IMR-90 (cell line): ENCODE data around the gene ACER1. TPM values are rescaled to one million over a fixed set of nuclear protein-coding genes. Genes with fewer than 3 reads are reported as not detected.

Experiments
- ATAC-seq: fragments of 200-7000 bp; cut with Tn5 transposase; 2 replicates; pipeline ENCODE4 v1.9.1; 2020; ENCODE audit warnings: low read depth, mild to moderate bottlenecking, moderate library complexity
- BruUV-seq: library from RNA; stranded (reverse); fragments of 400-500 nt; replicated peaks from 2 replicates; lab custom pipeline; 2021; lab: Mats Ljungman, UMichigan
- CTCF ChIA-PET: fragments of 300-600 bp; formaldehyde crosslinking; extraction: SDS; loops from one replicate; lab custom pipeline; 2021; ENCODE audit warnings: antibody characterized with exemption; lab: Yijun Ruan, JAX
- POLR2A ChIA-PET: fragments of 300-600 bp; sonication (Branson Sonifier 250); formaldehyde crosslinking; loops from one replicate; lab custom pipeline; 2022; ENCODE audit warnings: antibody characterized with exemption; ENCODE audit not compliant: unreplicated experiment; lab: Charles Lee
- DNase-seq: peaks from one replicate; pipeline ENCODE4 v3.0.0; 2013
- H2AFZ ChIP-seq: replicated peaks from 2 replicates; pipeline ENCODE3; 2013; ENCODE audit warnings: low read length, mild to moderate bottlenecking; ENCODE audit not compliant: poor library complexity
- H2AK5ac ChIP-seq: 2 replicates; pipeline ENCODE4 v1.6.1; 2013; ENCODE audit warnings: low read depth, low read length, inconsistent platforms
- H2AK9ac ChIP-seq: replicated peaks from 2 replicates; pipeline ENCODE3; 2013; ENCODE audit warnings: mild to moderate bottlenecking, low read depth, low read length, moderate library complexity; ENCODE audit not compliant: poor library complexity
- H2BK120ac ChIP-seq: 2 replicates; pipeline ENCODE4 v1.6.1; 2013; ENCODE audit warnings: low read depth, low read length, inconsistent platforms
- H2BK15ac ChIP-seq: 3 replicates; pipeline ENCODE4 v1.6.1; 2013; ENCODE audit warnings: low read depth, low read length, inconsistent platforms
- H2BK20ac ChIP-seq: 2 replicates; pipeline ENCODE4 v1.6.1; 2013; ENCODE audit warnings: low read depth, mild to moderate bottlenecking, inconsistent platforms, low read length, moderate library complexity
- H2BK5ac ChIP-seq: 2 replicates; pipeline ENCODE4 v1.6.1; 2013; ENCODE audit warnings: mild to moderate bottlenecking, low read depth, low read length, inconsistent platforms; ENCODE audit not compliant: poor library complexity, severe bottlenecking
- H3K14ac ChIP-seq: replicated peaks from 2 replicates; pipeline ENCODE4 v1.6.1; 2013; ENCODE audit warnings: low read depth, low read length, inconsistent platforms
- H3K18ac ChIP-seq: 2 replicates; pipeline ENCODE4 v1.6.1; 2013; ENCODE audit warnings: low read depth, low read length, control low read depth
- H3K23ac ChIP-seq: 2 replicates; pipeline ENCODE4 v1.6.1; 2013; ENCODE audit warnings: low read depth, low read length, inconsistent platforms
- H3K27ac ChIP-seq: 2 replicates; pipeline ENCODE4 v1.5.1; 2013; ENCODE audit warnings: mild to moderate bottlenecking, control low read depth, low read length; ENCODE audit not compliant: insufficient read depth
- H3K27me3 ChIP-seq: 2 replicates; pipeline ENCODE4 v1.6.1; 2013; ENCODE audit warnings: low read length; ENCODE audit not compliant: control insufficient read depth, insufficient read depth
- H3K36me3 ChIP-seq: 2 replicates; pipeline ENCODE4 v1.6.1; 2013; ENCODE audit warnings: low read length, mixed read lengths; ENCODE audit not compliant: control insufficient read depth, insufficient read depth
- H3K4ac ChIP-seq: 2 replicates; pipeline ENCODE4 v1.6.1; 2013; ENCODE audit warnings: low read depth, low read length, inconsistent platforms
- H3K4me1 ChIP-seq: 2 replicates; pipeline ENCODE4 v1.6.1; 2013; ENCODE audit warnings: low read length, mixed read lengths; ENCODE audit not compliant: control insufficient read depth, insufficient read depth
- H3K4me2 ChIP-seq: 2 replicates; pipeline ENCODE4 v1.6.1; 2013; ENCODE audit warnings: low read depth, mild to moderate bottlenecking, control low read depth, low read length, moderate library complexity
- H3K4me3 ChIP-seq: 2 replicates; pipeline ENCODE4 v1.5.1; 2013; ENCODE audit warnings: low read depth, mild to moderate bottlenecking, control low read depth, low read length, moderate library complexity; ENCODE audit not compliant: insufficient read depth
- H3K56ac ChIP-seq: 2 replicates; pipeline ENCODE4 v1.6.1; 2013; ENCODE audit warnings: low read length, inconsistent platforms; ENCODE audit not compliant: insufficient read depth; ENCODE audit errors: extremely low read depth
- H3K79me1 ChIP-seq, 2 experiments: 2 replicates each; pipeline ENCODE4 v1.6.1; 2013; ENCODE audit warnings: low read length in 2 of 2, inconsistent platforms in 1 of 2, low read depth in 1 of 2
- H3K9ac ChIP-seq: 2 replicates; pipeline ENCODE4 v1.6.1; 2013; ENCODE audit warnings: low read depth, low read length, control low read depth
- H3K9me1 ChIP-seq: 2 replicates; pipeline ENCODE4 v1.6.1; 2013; ENCODE audit warnings: low read length, inconsistent platforms; ENCODE audit not compliant: insufficient read depth
- H3K9me3 ChIP-seq: 2 replicates; pipeline ENCODE4 v1.6.1; 2013; ENCODE audit warnings: low read length; ENCODE audit not compliant: control insufficient read depth, insufficient read depth
- H4K20me1 ChIP-seq: 2 replicates; pipeline ENCODE4 v1.6.1; 2013; ENCODE audit warnings: low read length, inconsistent platforms; ENCODE audit not compliant: insufficient read depth
- H4K5ac ChIP-seq: 2 replicates; pipeline ENCODE4 v1.6.1; 2013; ENCODE audit warnings: mild to moderate bottlenecking, low read depth, low read length, control low read depth
- H4K8ac ChIP-seq, 2 experiments: 2 replicates each; pipeline ENCODE4 v1.6.1; 2013; ENCODE audit warnings: low read depth in 2 of 2, low read length in 2 of 2, control low read depth in 1 of 2, inconsistent platforms in 1 of 2
- H4K91ac ChIP-seq: 2 replicates; pipeline ENCODE4 v1.6.1; 2013; ENCODE audit warnings: low read depth, low read length, inconsistent platforms; ENCODE audit not compliant: insufficient read depth
- CEBPB ChIP-seq: IDR thresholded peaks from 2 replicates; pipeline ENCODE4 v1.6.1; 2012; ENCODE audit warnings: low read depth, low read length, improper control_type of control experiment
- CHD1 ChIP-seq: IDR thresholded peaks from 2 replicates; pipeline ENCODE4 v1.6.1; 2012; ENCODE audit warnings: low read depth, low read length, improper control_type of control experiment
- CTCF ChIP-seq: conservative IDR thresholded peaks from 2 replicates; pipeline ENCODE4 v1.5.1; 2012; ENCODE audit warnings: mild to moderate bottlenecking, low read depth, low read length, improper control_type of control experiment
- ELK1 ChIP-seq: fragments of 150-350 bp; IDR thresholded peaks from 2 replicates; pipeline ENCODE4 v1.6.1; 2016; ENCODE audit warnings: low read depth, mild to moderate bottlenecking, low read length, moderate library complexity, borderline replicate concordance
- FOS ChIP-seq: fragments of 150-350 bp; IDR thresholded peaks from 2 replicates; pipeline ENCODE4 v1.6.1; 2016; ENCODE audit warnings: low read depth, low read length
- MAFK ChIP-seq: IDR thresholded peaks from 2 replicates; pipeline ENCODE4 v1.6.1; 2012; ENCODE audit warnings: low read depth, low read length, improper control_type of control experiment
- SMC3 ChIP-seq: fragments of 150-350 bp; IDR thresholded peaks from 2 replicates; pipeline ENCODE4 v1.6.1; 2016; ENCODE audit warnings: low read depth, mild to moderate bottlenecking, antibody characterized with exemption, low read length, moderate library complexity
- WGBS, 2 experiments: methylation state at CpG; one replicate each; pipeline versions ENCODE4 v1.1.5 to v1.1.7; 2013; ENCODE audit warnings: missing lambda C conversion rate in 2 of 2; ENCODE audit not compliant: insufficient read length in 1 of 2; ENCODE audit errors: extremely low coverage in 2 of 2; 5-methylcytosine and 5-hydroxymethylcytosine counted together
- dilution Hi-C: fragments of 300-500 bp; cut with HindIII; formaldehyde crosslinking; loops from one replicate; pipeline ENCODE4 v1.14.3; 2018; ENCODE audit warnings: low sequenced_read_pairs; ENCODE audit not compliant: unreplicated experiment
- in situ Hi-C: fragments of 300-500 bp; cut with MboI; formaldehyde crosslinking; loops from 3 replicates; pipeline ENCODE4 v1.14.3; 2019; ENCODE audit warnings: low sequenced_read_pairs, inconsistent platforms, mixed read lengths
- intact Hi-C: fragments of 100-400 bp; cut with micrococcal nuclease; formaldehyde crosslinking; loops from 2 replicates; pipeline ENCODE4 v1.10.0; 2022
- polyA plus RNA-seq, 3 experiments: library from polyadenylated mRNA; depleted of rRNA; stranded (reverse); fragments of >200 nt; gene quantifications; 2 replicates each; pipeline ENCODE4 v1.2.3, GENCODE V29; 2012; ENCODE audit warnings: low replicate concordance in 1 of 3
- total RNA-seq: library from RNA; depleted of rRNA; stranded (reverse); fragments of >200 nt; gene quantifications from 2 replicates; pipeline ENCODE4 v1.2.3, GENCODE V29; 2012

ACER1 gene
- total and polyA plus RNA-seq, 2 of the 4 experiments (the other 2 are of a cell fraction), result not detected

- Histone ChIP-seq H2AFZ (no peak overlapping the region), H2BK15ac (no peak overlapping the region), H3K4me2 (no peak overlapping the region), H2BK120ac (no peak overlapping the region), H3K14ac (no peak overlapping the region), H4K91ac (no peak overlapping the region), H3K4me1 (peaks cover 5% of the 10 kb centered on the region), H3K18ac (no peak overlapping the region), H2BK20ac (no peak overlapping the region), H4K8ac (no peak overlapping the region), H3K9me1 (no peaks in the 10 kb centered on the region), H4K5ac (no peak overlapping the region), H2BK5ac (no peak overlapping the region), H3K79me1 (peaks cover 13 to 28% of the 10 kb centered on the region in 2 experiments), H2AK9ac (no peak overlapping the region), H3K9me3 (no peaks in the 10 kb centered on the region), H3K4me3 (no peak overlapping the region), H3K23ac (no peak overlapping the region), H2AK5ac (no peak overlapping the region), H3K56ac (no peak overlapping the region), H3K36me3 (peaks cover 4% of the 10 kb centered on the region; the same call in 1 of the 2 replicates), H3K4ac (no peak overlapping the region), H4K20me1 (no peaks in the 10 kb centered on the region), H3K27me3 (no peaks in the 10 kb centered on the region), H3K9ac (no peak overlapping the region), H3K27ac (no peak overlapping the region)
- ChIA-PET CTCF (no interaction called here), POLR2A (interaction anchor here (0.6 kb wide), 1 partner anchor 160 kb away, joined by 4 read pairs; no protein-coding TSS in a partner anchor)
- dilution Hi-C loops, result no loop called here
- TF ChIP-seq FOS (no peak), CTCF (no peak), MAFK (no peak), CHD1 (no peak), CEBPB (no peak), ELK1 (no peak), SMC3 (no peak)
- DNase-seq, result no peak
- no TSS peak for BruUV-seq
- 90% methylated on average over 3 of the region's 5 CpGs; no CpG with 5 or more reads in 1 of the 2 experiments for WGBS, 2 experiments
- in situ Hi-C loops, result no loop called here
- no peak for ATAC-seq
- intact Hi-C loops, result no loop called here
Measured at GRCh38 chr19:6359568-6360341, 26.3 kb upstream of the ACER1 start.
